ENCODE measurements around the gene HAUS8.
A peak's percentile ranks its signal among the peaks of the same experiment; 100 is the strongest.

The HAUS8 gene

DNA sequence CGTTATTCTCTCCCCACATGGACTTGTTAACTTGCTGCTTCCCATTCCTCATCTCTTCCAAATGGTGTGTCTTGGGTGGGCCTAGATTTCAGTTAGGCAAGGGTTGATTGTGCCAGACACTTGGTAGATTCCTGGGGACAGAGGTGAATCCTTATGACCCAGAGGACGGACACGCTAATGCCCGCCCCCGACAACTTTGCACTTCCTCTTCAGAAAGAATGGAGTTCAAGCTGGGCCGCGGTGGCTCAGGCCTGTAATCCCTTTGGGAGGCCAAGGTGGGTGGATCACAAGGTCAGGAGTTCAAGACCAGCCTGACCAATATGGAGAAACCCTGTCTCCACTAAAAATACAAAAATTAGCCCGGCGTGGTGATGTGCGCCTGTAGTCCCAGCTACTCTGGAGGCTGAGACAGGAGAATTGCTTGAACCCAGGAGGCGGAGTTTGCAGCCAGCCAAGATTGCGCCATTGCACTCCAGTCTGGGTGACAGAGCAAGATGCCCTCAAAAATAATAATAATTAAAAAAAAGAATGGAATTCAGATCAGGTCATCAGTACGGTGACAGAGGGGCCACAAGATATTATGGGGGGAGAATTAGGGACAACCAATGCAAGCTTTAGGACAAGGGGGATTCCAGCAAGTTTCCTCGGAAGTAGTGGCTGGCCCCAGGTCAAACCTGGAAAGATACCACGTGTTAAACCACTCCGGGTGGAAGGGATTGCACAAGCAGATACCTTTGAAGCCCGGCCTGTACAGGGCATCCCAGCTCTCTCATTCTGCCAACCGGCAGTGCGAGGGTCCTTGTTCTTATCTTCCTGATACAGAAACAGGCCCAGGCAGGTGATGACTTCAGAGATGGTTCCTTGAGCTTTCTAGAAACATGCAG, 3.0 kb upstream of the HAUS8 start:
- TF ChIP-seq, protein P1, sequence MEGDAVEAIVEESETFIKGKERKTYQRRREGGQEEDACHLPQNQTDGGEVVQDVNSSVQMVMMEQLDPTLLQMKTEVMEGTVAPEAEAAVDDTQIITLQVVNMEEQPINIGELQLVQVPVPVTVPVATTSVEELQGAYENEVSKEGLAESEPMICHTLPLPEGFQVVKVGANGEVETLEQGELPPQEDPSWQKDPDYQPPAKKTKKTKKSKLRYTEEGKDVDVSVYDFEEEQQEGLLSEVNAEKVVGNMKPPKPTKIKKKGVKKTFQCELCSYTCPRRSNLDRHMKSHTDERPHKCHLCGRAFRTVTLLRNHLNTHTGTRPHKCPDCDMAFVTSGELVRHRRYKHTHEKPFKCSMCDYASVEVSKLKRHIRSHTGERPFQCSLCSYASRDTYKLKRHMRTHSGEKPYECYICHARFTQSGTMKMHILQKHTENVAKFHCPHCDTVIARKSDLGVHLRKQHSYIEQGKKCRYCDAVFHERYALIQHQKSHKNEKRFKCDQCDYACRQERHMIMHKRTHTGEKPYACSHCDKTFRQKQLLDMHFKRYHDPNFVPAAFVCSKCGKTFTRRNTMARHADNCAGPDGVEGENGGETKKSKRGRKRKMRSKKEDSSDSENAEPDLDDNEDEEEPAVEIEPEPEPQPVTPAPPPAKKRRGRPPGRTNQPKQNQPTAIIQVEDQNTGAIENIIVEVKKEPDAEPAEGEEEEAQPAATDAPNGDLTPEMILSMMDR (IDR thresholded peaks at IDR 0.05): no peak
- Histone ChIP-seq H3K36me3 (peaks cover 32% of the 10 kb centered on the region), H3K4me3 (ENCODE audit: low read depth in 1 of 2, low read length in 1 of 2) (peak overlapping the region; percentile 91 to 92), H3K9me3 (no peaks in the 10 kb centered on the region), H3K4me1 (ENCODE audit: control insufficient read depth in 1 of 2, insufficient read depth in 1 of 2, low read depth in 1 of 2, low read length in 1 of 2) (peaks cover 57 to 61% of the 10 kb centered on the region in 2 experiments), H3K27me3 (no peaks in the 10 kb centered on the region), H3K27ac (peak overlapping the region; percentile 93)

DNA sequence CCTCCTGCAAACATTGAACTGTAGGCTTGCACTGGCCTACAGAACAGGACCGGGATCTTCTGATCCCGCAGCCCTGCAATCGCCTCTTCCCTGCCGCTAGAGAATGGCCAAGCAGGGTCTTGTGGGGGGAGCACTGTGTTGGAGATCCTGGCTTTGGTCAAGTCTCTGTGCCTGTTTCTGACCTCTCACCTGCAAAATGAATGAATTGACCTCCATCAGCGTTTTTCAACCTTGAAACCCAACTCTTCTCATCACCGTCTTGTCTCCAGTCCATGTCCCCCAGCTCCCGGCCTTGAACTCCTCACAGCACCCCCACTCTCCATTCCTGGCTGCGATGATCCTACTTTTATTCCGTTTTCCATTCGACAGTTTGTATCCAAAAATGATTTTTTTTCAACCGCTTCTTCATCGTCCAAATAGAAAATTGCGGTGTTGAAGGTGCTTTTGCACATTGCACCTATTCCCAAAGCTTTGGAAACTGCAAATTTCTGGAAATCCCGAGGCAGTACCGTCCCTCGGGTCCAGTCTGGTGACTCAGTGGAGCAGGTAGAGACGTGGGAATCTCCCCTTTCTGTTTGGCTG, 2.3 kb upstream of the HAUS8 start:
- Histone ChIP-seq H3K4me3 (ENCODE audit: low read depth in 1 of 2, low read length in 1 of 2) (peak overlapping the region; percentile 91 to 92), H3K36me3 (peaks cover 30% of the 10 kb centered on the region), H3K27me3 (no peaks in the 10 kb centered on the region), H3K9me3 (no peaks in the 10 kb centered on the region), H3K27ac (peak overlapping the region; percentile 93), H3K4me1 (ENCODE audit: control insufficient read depth in 1 of 2, insufficient read depth in 1 of 2, low read depth in 1 of 2, low read length in 1 of 2) (peaks cover 58 to 62% of the 10 kb centered on the region in 2 experiments)
- TF ChIP-seq, protein P1 (IDR thresholded peaks at IDR 0.05): no peak

DNA sequence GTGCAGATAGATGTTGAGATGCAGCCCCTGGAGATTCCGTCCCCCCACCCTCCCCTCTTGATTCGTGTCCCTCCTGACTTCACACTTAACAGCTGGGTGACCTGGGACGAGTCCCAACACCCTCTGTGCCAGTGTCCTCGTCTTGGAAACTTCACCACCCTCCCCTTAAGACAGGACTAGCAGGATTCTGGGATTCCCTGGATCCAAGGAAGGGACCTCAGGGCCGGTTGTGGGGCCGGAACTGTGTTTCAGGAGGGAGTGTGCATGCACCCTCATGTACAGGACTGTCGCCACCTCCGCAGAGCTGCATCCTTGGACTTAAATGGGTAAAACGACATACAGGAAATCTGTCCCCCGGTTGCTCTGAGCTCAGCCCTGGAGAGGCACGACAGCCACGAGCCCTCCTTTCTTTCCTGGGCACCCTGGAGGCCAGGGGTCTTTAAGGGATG, 1.3 kb upstream of the HAUS8 start:
- peaks cover 51 to 56% of the 10 kb centered on the region in 2 experiments for H3K4me1 ChIP-seq (ENCODE audit: control insufficient read depth in 1 of 2, insufficient read depth in 1 of 2, low read depth in 1 of 2, low read length in 1 of 2)
- peak overlapping the region; percentile 93 for H3K27ac ChIP-seq
- no peaks in the 10 kb centered on the region for H3K9me3 ChIP-seq

DNA sequence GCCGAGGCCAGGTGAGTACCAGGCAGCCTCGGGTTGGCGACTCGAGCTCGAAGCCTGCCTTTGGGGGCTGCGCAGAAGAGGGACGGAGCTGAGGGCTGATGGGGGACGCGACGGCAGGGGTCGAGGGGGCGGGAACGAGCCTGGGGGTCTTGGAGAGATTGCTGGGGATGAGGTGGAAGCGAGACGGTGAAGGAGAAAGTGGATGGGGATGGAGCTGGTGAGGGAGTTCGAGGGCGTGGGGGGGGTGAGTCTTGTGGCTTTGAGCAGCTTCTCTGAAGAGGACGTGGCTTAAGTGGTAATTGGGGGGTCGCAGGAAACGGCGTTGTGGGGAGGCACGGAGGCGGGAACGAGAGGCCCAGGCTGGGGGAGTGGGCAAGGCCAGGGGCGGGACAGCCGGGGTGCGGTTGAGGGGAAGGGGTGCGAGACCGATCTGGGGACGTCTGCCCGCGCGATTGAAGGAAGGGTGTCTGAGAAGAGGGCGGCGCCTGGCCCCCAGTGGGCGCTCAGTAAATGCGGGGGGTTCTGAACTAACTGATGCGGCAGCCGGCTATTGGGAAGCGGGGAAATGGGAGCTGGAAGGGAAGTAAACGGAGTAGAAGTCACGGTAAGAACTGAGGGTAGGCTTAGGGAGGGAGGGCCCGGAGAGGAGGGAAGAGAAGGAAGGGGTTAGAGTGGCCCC, 751 bp upstream of the HAUS8 start:
- Histone ChIP-seq H3K27me3 (no peaks in the 10 kb centered on the region), H3K36me3 (peaks cover 23% of the 10 kb centered on the region), H3K4me1 (ENCODE audit: control insufficient read depth in 1 of 2, insufficient read depth in 1 of 2, low read depth in 1 of 2, low read length in 1 of 2) (peaks cover 51 to 56% of the 10 kb centered on the region in 2 experiments), H3K9me3 (no peaks in the 10 kb centered on the region), H3K27ac (peak overlapping the region; percentile 93), H3K4me3 (ENCODE audit: low read depth in 1 of 2, low read length in 1 of 2) (peak overlapping the region; percentile 91 to 92)
- TF ChIP-seq, protein P1 (IDR thresholded peaks at IDR 0.05): no peak

More for the DNA sequence above, 1.3 kb upstream of the HAUS8 start:
- TF ChIP-seq, protein P1 (IDR thresholded peaks at IDR 0.05): no peak
- Histone ChIP-seq H3K4me3 (ENCODE audit: low read depth in 1 of 2, low read length in 1 of 2) (peak overlapping the region; percentile 91 to 92), H3K36me3 (peaks cover 23% of the 10 kb centered on the region), H3K27me3 (no peaks in the 10 kb centered on the region)

DNA sequence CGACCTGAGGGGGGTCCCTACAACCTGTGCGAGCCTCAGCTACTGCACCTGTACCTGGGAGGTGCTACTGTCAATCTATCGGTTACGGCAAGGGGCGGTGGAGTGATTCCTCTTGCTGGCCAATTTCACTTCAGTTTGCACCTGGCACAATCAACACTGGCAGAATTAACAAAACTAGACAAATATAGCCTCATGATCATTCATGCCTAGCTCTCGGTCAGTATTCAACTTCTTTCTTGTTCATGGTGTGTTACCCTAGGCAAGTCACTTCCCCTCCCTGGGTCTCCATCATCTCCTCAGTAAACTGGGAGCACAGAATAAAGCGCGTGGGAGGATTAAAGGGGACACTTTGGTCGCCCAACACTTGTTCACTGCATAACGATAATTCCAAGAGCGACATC, 618 bp downstream of the HAUS8 start:
- H3K4me1 ChIP-seq (ENCODE audit: control insufficient read depth in 1 of 2, insufficient read depth in 1 of 2, low read depth in 1 of 2, low read length in 1 of 2): peaks cover 48 to 53% of the 10 kb centered on the region in 2 experiments
- H3K4me3 ChIP-seq (ENCODE audit: low read depth in 1 of 2, low read length in 1 of 2): peak overlapping the region; percentile 91 to 92
- no peaks in the 10 kb centered on the region for H3K9me3 ChIP-seq
- TF ChIP-seq, protein P1 (IDR thresholded peaks at IDR 0.05): no peak
- peaks cover 15% of the 10 kb centered on the region for H3K36me3 ChIP-seq
- no peaks in the 10 kb centered on the region for H3K27me3 ChIP-seq
- H3K27ac ChIP-seq: peak overlapping the region; percentile 93
